NCI-H1105 (cell line): ENCODE measurements around the gene TNFSF10.

Source experiments
- DNase-seq: peaks from one replicate; lab custom pipeline; 2025; lab: John Stamatoyannopoulos, UW

Gene TNFSF10

DNA sequence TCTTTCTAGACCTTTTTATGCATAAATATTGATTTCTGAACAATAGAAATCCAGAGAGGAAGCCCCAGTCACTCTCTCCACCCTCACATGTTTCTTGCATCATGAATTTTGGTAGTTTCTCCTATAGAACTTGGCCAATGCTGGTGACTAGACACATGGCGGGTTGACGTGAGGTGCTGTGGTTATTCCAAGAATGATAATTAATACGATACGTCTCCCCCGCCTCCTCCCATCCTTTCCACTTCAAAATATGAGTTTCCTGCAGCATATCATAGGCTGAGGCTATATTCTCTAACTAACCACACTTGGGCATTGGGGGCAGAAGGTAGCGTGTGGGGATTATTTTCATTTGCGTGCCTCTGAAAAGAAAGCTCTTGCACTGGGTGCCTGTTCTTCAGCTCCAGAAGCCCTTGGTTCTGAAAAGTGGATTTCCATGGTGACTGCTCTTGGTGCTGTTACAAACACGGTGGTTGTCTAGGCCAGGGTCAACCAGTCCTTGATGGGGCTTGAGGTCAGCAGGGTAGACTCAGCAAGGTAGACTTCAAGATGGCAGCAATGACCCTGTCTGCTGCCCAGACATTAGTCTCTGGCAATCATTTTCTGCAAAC, 5.3 kb downstream of the TNFSF10 start:
- DNase-seq = no peak

DNA sequence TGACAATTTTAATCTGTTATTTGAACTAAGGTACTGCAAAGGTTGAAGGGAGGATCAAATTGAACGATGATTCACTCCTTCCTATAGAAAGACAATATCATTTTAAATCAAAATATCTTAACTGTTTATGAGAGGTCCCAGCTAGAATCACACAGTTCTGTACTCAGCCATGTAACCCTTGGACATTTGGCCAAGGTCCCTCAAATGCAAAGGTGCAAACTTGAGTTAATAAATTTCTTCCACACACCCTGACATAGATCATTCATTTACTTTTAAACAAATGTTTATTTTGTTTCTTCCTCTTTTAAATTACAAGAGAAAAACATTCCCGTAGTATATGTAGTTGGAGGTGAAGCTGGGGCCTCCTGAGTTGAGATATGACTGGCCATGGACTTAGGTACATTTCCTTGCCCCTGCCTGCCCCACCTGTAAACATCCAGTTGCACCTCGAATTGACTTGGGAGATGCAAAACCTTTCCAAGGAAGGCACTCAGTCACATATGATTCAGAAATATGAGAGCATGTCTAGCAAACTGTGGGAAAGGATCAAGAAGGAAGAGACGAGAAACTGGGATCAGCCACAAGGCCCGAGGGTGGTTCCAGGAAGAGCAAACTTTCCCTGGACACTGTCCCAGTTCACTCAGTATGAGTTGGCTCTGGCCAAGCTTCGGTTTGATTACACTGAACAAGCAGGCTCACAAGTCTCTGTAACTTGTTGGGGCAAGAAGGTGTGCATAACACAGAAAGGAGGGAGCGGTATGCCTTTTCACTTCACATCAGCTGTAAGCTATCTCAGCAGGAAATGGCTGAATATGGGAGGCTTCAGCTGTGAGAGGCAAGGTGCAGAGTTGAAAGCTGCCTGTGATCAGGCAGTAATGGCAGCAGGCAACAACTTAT, 6.7 kb downstream of the TNFSF10 start:
- DNase-seq = no peak

DNA sequence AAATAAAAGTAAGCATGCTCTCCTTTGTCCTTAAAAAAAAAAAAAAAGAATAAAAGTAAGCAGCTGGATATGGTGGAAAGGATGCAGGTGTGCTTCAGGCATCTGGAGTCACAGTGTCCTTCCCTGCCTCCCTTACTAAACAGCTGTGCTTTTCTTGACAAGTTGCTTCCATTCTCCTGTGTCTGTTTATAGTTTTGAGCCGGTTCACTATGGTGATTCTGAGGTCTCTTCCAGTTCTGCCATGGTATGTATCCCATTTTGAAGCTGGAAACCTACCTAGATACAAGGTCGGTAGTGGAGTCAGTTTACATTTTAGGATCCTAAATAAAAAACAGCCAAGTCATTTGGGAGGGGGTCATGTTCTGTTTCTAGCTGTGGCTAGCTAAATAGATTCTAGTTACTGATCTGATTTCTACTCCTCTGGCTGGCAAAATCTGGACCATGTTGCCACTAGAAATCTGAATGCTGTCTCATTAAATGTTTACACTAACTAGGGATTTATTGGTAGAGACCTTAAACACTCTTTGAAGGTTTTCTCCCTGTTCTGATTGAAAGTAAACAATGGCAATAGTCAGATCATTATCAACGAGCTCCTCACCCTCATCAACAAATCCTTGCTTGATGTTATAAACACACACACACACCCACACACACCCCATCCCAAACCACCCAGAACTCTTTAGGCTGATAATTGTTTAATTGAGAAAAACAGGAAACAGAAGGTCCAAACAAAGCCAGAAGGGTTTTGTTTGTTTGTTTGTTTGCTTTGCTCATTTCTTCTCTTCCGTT, 7.9 kb downstream of the TNFSF10 start:
- no peak for DNase-seq

DNA sequence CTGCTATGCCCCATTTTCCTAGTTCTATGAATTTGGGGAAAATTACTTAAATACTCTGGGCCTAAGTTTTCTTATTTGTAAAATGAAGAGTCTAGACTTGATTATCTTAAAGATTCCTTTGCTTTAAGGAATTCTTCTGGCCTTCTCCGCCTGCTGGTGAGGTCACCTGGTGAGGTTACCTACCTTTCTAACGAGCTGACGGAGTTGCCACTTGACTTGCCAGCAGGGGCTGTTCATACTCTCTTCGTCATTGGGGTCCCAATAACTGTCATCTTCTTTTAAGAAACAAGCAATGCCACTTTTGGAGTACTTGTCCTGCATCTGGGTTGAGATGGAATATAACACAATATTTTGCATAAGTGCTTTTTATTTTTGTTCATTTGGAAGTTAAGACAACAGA, 8.6 kb downstream of the TNFSF10 start:
- no peak for DNase-seq

DNA sequence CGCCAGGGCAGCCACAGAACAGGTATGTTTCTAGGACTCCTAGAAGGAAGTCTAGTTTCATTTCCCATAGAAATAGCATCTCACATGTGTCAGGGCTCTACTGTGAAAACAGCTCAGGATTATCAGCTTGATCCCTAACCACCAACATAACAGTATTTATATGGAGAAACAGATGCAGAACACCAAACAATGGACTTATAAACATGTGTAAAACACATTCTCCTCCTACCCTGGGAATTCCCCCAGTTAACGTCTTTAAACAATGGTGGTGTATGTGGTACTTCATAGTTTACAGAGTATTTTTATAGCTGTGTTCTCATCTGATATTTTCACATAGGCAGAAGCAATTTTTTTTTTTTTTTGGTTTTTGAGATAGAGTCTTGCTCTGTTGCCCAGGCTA, 9.7 kb downstream of the TNFSF10 start:
- no peak for DNase-seq

DNA sequence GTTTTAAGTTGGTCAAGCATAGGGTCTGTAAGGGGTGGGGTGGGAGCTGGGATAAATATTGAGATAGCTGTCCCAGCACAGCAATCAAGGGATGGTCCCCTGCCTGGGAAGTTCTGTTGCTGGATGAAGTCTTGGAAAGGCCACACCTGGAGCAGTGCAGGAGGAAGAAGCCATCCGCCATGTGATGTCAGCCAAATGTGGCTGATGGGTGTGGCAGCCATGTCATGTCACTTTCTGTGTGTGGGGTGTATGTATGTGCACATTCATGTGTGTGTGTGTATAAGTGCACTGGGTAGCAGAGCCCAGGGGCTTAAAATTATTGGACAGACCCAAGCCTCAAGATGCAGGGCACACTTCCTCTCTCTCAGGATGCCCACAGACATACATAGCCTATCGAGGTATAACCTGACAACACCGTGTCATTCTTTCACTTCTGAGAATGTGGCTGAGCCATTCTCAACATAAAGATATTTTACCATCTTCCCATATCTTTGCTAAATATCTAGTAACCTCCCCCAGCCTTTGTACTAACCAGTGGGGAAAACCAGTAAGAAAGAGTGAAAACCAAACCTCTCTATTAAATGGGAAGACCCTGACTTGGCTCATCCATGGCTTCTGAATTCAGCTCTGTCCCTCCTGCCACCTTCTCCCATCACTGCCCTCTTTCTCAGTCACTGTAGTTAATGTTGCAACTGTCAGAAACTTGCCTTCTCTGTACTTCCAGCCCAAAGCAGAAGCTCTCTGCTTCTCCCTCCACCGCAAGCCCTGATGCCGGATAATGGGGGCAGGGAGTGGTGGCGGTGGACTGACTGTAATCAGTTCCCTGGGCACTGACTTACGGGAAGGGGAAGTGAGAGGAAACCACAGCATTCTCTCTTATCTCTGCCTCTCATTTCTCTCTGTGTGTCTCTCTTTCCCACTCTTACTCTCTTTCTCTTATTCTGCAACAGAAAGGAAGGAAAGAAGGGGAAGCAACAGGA, 11.2 kb downstream of the TNFSF10 start:
- DNase-seq = no peak

DNA sequence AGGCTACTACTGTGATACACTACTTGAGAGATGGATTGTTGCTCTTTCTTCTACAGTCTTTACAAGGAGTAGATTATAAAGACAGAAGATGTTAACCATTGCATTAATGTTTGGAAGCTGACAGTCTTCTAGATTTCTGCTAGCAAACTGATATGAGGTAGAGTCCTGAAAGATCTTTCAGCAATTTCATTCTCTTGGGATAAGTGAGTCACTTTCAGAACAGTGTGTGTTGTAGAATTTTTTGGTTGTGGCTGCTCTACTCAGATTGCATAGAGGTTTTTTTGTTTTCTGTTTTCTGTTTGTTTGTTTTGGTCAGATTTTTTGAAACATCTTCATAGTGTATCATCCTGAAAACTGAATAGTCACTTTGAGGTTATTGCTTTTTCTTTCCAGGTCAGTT, 17.1 kb downstream of the TNFSF10 start:
- no peak for DNase-seq

DNA sequence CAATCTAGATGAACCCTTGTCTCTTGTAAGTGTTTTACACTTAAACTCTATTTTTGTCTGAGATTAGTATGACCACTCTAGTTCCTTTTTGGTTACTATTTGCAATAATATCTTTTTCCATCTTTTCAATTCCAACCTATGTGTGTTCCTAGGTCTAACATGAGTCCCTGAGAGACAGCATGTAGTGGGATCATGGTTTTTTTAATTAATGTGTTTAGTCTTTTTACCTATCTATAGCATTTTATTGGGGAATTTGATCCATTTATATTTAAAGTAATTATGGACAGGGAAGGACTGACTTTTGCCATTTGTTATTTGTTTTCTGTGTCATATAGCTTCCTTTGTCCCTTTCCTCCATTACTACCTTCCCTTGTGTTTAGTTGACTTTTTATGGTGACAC, 21.7 kb downstream of the TNFSF10 start:
- no peak for DNase-seq

DNA sequence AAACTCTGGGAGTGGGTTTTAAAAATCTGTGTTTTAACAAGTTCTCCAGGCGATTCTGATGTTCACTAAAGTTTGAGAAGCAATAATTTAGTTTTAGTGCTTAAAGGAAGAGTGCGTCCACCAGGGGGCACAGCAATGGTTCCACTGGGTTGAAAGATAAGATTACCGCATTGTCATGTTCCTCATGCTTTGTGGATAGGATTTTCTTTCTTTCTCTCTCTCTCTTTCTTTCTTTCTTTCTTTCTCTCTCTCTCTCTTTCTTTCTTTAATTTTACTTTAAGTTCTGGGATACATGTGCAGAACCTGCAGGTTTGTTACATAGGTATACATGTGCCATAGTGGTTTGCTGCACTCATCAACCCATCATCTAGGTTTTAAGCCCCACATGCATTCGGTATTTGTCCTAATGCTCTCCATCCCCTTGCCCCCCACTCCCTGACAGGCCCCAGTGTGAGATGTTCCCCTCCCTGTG, 33.0 kb downstream of the TNFSF10 start:
- peak; percentile 76 for DNase-seq

DNA sequence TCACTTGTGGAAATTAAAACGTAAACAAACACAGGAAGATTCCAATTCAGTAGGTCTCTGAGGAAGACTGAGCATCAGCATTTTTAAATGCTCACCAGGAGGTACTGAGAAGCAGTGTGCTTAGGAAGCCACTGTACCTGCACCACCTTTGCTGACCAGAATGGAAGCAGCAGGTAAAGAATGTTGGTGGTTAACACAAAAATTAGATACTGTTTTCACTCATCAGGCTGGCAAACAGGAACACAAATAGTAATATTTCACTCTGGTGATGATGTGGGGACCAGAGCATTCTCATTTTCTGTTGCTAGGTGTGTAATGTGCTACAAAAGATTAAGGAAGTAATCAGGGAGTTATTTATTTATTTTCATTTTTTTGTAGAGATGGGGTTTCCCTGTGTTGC, 45.1 kb downstream of the TNFSF10 start:
- no peak for DNase-seq

DNA sequence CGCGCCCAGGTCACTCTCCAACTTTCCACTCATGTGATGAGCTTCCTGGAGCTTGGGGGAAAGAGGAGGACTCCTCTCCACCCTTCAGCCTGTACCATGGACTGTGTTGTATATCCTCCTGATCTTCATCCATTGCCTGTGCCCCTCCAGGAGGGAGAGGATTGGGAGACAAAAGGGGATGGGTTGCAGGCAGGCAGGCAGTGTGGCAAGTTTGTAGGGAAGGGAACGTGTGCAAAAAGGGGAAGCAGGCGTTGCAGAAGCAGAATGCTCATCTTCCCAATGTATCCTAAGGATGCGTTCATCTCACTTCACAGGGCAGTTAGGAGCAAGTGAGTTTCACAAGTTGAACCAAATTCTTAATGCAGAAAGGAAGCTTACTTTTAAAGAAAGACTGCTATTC, 46.9 kb downstream of the TNFSF10 start:
- no peak for DNase-seq

DNA sequence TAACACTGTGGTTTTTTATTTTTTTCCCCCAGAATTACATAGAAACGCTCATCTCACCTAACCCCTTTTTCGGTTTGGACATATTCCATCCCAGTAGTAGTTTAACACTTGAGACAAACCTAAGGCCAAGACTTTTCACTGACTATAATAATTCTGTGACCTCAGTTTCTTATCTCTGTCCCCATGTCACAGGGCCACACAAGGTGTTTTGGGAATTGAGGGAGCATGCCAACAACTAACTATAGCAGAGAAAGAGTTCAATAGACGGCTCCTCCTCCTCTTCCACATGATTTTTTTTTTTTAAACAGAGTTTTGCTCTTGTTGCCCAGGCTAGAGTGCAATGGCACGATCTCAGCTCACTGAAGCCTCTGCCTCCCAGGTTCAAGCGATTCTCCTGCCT, 47.5 kb downstream of the TNFSF10 start:
- DNase-seq = no peak

DNA sequence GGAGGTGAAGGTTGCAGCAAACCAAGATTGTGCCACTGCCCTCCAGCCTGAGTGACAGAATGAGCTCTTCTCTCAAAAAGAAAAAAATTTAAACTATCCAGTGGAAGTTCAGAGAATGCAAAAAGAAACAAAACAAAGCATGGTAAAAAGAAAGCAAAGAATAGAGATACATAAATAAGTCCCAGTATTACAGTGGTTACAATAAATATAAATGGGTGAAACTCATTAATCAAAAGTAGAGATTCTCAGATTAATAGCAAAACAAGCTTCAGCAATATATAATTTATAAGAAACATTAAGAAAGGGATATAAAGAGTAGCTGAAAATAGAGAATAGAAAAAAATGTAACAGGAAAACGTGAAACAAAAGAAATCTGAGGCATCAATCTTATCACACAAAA, 51.3 kb downstream of the TNFSF10 start:
- no peak for DNase-seq

DNA sequence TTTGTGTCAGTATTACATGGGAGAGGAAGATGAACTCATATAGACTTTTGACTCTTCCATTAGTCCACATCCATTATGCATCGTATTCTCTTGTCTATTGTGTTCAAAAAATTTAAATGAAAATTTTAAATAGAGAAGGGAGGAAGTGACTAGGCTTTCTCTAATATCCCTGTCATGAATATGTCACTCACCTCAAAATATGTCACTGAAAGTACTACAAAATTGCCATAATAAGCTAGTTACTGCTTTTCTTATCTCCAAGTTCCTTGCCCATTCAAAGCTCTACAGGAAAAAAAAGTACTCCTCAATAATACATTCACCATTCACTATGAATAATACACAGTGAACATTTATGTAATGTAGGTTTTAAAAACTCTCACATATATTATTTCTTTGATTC, 52.6 kb downstream of the TNFSF10 start:
- DNase-seq = no peak

DNA sequence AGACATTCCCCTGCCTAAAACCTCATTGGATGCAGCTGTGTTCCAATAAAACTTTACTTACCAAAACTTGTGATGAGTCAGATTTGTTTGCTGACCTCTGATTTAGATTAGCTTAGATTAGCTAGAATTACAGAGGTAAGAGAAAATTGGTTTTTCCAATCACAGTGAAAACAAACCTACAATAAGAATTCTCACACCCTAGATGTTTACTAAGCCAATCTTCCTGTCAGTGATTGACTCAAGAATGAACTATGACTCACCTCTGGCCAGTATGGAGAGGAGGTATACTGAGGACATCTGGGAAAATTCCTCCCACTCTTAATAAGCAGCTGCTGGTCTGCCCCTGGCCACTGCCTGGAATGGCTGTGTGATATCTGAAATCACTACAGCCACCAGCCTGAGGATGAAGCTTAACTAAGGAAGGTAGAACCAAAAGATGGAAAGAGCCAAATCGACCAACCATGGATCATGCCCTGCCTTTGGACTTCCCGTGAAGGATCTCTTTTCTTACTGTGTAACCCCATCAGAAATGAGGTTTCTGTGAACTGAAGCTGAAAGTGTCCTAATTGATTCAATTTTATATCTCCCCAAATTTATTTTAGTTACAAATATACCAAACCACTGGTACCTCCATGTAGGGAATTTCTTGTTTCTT, 55.9 kb downstream of the TNFSF10 start:
- DNase-seq = no peak

DNA sequence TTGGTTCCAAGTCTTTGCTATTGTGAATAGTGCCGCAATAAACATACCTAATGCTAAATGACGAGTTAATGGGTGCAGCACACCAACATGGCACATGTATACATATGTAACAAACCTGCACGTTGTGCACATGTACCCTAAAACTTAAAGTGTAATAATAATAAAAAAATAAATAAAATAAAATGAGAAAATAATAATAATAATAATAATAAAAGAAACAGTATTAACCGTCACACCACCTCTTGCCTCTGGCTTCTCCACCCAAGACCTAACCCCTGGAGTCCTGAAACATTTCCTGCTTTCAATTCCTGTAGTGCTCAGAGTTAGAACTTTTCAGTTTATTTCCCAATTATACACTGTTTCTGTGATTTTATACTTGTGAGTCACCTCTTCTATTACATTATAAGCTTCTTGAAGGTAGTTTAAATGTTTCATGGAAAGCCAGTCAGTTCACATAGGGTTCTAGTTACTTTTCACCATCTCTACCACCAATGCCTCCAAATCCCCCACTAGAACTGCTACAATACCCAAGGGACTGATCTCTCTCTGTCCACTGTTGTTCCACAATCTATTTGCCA, 56.6 kb downstream of the TNFSF10 start:
- DNase-seq = no peak

DNA sequence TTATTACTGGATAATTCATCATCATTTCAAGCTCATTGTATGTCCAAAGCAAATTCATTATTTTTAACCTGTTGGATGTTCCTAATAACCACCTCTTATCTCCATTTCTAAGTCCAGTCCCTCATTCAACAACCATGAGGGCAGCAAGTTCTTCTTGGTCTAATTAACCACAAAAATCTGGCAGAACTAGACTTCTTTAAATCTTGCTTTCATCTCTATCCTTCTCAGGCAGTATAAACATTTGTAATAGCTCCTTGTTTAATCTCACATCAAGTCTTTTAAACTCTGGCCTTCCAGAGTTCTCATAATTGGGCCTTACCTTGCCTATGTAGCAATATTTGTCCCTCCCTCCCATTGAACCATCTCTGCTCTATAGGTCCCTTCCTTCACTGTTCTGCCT, 57.9 kb downstream of the TNFSF10 start:
- DNase-seq = no peak

DNA sequence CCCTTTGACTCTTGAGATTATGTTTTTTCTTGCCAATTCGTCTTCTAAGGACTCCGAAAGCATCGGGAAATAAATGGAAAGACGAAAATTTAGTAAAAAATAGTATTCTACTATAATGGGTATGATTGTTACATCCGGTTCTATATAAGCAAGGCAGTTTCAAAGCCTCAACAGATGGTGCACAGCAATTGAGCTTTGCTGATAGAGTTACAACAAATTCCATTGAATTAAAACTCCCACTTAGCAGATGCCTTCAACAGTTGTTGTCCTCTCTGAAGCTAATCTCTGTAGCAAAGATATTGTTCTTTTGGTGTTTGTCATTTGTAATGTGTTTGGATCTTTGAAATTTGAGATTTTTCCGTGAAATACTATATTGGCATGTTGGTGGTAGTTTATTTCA, 58.9 kb downstream of the TNFSF10 start:
- no peak for DNase-seq

DNA sequence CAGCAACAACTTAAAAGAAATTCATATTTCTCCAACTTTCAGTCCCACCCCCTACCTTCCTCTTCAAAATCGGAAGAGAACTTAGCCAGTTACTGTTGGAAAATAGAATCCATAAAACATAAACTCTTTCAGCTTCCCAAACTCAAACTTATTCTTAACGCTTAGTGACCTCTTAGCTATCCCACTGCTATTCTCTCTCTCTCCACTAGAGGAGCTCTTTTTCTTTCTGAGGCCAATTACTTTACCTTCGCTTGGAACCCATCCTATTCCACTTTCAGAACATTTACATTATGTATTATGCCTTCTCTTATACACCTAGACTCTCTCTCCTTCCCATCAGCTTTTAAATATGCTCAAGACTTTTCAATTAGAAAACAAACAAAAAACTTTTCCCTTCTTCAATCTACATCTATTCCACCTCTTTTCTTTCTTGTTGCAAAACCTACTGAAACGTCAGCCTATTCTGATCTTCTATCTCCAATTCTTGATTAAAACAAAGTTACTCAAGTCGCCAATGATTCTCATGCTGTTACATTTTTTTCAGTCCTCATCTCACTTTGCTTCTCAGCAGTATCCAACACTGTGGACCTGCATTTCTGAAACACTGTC, 61.6 kb downstream of the TNFSF10 start:
- no peak for DNase-seq

DNA sequence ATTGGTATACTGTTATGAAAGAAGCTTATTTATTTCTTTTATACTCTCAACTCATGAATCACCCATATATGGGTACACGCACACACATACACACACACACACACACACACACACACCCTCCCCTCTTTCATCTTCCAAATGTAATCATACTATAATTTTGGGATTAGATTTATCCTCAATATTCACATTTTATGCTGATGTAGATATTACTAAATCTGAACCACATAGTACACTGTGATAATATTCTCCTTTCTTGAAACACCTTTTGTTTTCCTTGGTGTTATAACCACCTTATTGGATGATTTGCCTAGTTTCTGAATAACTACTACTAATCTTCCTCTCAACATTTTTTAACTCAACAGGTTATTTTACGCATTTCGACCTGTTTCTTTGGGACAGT, 66.8 kb downstream of the TNFSF10 start:
- DNase-seq = no peak
